Heart right ventricle (tissue), 16 donors: ENCODE results near the gene DHTKD1. TPM values are rescaled to one million over a fixed set of nuclear protein-coding genes. Genes with fewer than 3 reads are reported as not detected.

Source experiments
- ATAC-seq, 8 donors: fragments of 200-7000 bp; cut with Tn5 transposase; one replicate each; pipeline ENCODE4 v1.9.1; 2020; ENCODE audit warnings: mild to moderate bottlenecking in 8 of 8, moderate library complexity in 8 of 8, moderate number of reproducible peaks in 1 of 8
- DNase-seq, 2 donors: peaks; one replicate each; pipeline ENCODE4 v3.0.0-alpha.2; 2020
- H3K27ac ChIP-seq, 10 donors: fragments of 200-600 bp; sonication (generic) in 2 of 10; one replicate each; pipeline versions ENCODE4 v1.5.0 to v1.8.0; 2020 to 2022; ENCODE audit warnings: mild to moderate bottlenecking in 3 of 10
- H3K27me3 ChIP-seq, 7 donors: fragments of 200-600 bp; one replicate each; pipeline ENCODE4 v1.8.0; 2021 to 2022; ENCODE audit warnings: mild to moderate bottlenecking in 2 of 7
- H3K36me3 ChIP-seq, 9 donors: fragments of 200-600 bp; sonication (generic) in 1 of 9; one replicate each; pipeline versions ENCODE4 v1.5.0 to v1.8.0; 2020 to 2022; ENCODE audit warnings: mild to moderate bottlenecking in 2 of 9
- H3K4me1 ChIP-seq, 9 donors: fragments of 200-600 bp; sonication (generic) in 1 of 9; one replicate each; pipeline versions ENCODE4 v1.5.0 to v1.8.0; 2020 to 2022; ENCODE audit warnings: mild to moderate bottlenecking in 4 of 9
- H3K4me3 ChIP-seq, 10 donors: fragments of 200-600 bp; sonication (generic) in 2 of 10; one replicate each; pipeline versions ENCODE4 v1.5.0 to v1.8.0; 2020 to 2022; ENCODE audit warnings: mild to moderate bottlenecking in 7 of 10, moderate library complexity in 2 of 10
- H3K9me3 ChIP-seq, 11 donors: fragments of 200-600 bp in 10 of 11; sonication (generic) in 2 of 11; one replicate each; pipeline versions ENCODE4 v1.5.0 to v1.8.0; 2013 to 2022; ENCODE audit warnings: mild to moderate bottlenecking in 2 of 11, control low read depth in 1 of 11, moderate library complexity in 1 of 11
- WGBS, 2 donors: extraction: QIAGEN DNeasy Blood & Tissue Kit; methylation state at CpG; one replicate each; pipeline ENCODE4 v1.1.7; 2013; ENCODE audit warnings: inconsistent platforms in 1 of 2; 5-methylcytosine and 5-hydroxymethylcytosine counted together
- intact Hi-C, 10 donors: fragments of 100-400 bp; cut with DNase I; formaldehyde crosslinking; loops; one replicate each; pipeline versions ENCODE4 v1.11.1 to v1.14.2; 2022
- polyA plus RNA-seq, 2 donors: library from polyadenylated mRNA; stranded (reverse); fragments of 200-250 nt; gene quantifications; one replicate each; pipeline ENCODE4 v1.2.3, GENCODE V29; 2013
- total RNA-seq, 10 donors: library from RNA; stranded (reverse); fragmentation: NEBNext Ultra II Directional in 3 of 10; extraction: Animal tissue kit (Norgen Biotek cat#: 25700) in 3 of 10; gene quantifications; one replicate each; pipeline versions ENCODE4 v1.2.1 to v1.2.4, GENCODE V29; 2021 to 2023
- TF ChIP-seq, protein P1 (sequence below), 9 donors: fragments of 200-600 bp; sonication (generic) in 2 of 9; IDR thresholded peaks; one replicate each; pipeline versions ENCODE4 v1.5.0 to v1.8.0; 2021 to 2022; ENCODE audit warnings: antibody characterized with exemption in 9 of 9, mild to moderate bottlenecking in 5 of 9, moderate library complexity in 1 of 9
- donor health status: Arrhythmogenic right ventricular cardiomyopathy.
- donor health status: ischemic (EF 13 %, LVEDD 7.1; RV severe dilation, severe dysfunction).
- donor health status: healthy with polysubstance abuse.
- donor health status: DM: no; HTN: yes; CAD: no.
- donor health status: DM: no; HTN: no; CAD: no.
- donor health status: ischemic (EF 25% LVEDD 6.9; RV normal size, moderate dysfunction).
- donor health status: ischemic (EF 25% LVEDD 5.7; RV mildly dilated, moderate dysfunction).
- donor health status: healthy.
- donor health status: DM: yes; HTN: yes; CAD: no.
- donor health status: Ischemic cardiomyopathy.
- donor health status: ischemic (EF 35%, LVEDD 5.7; RV mildly dilated, moderate dysfunction).
- donor health status: nonischemic (EF 11% LVEDD 7.7; RV severe dilation, severe dysfunction).
- donor health status: DM: yes; HTN: yes; CAD: no.
- donor health status: PGD.
- donor health status: ischemic (EF 29% LVEDD 5.4; RV normal size, mild dysfunction).
- donor health status: nonischemic (EF 23%, LVEDD 6.1; RV moderate dilation, normal function).

The DHTKD1 gene
- total and polyA plus RNA-seq, 12 donors = 10.8 to 44.0 (median 30.7) TPM

DNA sequence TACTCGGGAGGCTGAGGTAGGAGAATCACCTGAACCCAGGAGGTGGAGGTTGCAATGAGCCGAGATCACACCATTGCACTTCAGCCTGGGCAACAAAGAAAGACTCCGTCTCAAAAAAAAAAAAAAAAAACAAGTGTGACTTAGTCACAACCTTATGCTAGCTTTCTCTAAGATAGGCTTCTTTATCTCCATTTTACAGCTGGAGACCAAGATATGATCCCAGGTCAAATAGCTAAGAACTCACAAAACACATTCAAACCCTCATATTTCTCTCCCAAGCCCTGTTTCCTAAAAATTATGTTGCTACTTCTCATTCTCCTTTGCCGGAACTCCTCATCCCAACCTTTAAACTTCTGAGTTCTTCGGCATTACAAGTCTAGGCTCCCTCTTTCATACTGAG is 13.0 kb upstream of the DHTKD1 start:
- Histone ChIP-seq H3K9me3 (no peaks in the 10 kb centered on the region), H3K4me1 (peaks cover 0 to 30% (median 0%) of the 10 kb centered on the region in 9 donors), H3K27me3 (no peaks in the 10 kb centered on the region), H3K27ac (no peak overlapping the region), H3K36me3 (no peaks in the 10 kb centered on the region), H3K4me3 (no peak overlapping the region)
- no peak for ATAC-seq
- TF ChIP-seq, protein P1, sequence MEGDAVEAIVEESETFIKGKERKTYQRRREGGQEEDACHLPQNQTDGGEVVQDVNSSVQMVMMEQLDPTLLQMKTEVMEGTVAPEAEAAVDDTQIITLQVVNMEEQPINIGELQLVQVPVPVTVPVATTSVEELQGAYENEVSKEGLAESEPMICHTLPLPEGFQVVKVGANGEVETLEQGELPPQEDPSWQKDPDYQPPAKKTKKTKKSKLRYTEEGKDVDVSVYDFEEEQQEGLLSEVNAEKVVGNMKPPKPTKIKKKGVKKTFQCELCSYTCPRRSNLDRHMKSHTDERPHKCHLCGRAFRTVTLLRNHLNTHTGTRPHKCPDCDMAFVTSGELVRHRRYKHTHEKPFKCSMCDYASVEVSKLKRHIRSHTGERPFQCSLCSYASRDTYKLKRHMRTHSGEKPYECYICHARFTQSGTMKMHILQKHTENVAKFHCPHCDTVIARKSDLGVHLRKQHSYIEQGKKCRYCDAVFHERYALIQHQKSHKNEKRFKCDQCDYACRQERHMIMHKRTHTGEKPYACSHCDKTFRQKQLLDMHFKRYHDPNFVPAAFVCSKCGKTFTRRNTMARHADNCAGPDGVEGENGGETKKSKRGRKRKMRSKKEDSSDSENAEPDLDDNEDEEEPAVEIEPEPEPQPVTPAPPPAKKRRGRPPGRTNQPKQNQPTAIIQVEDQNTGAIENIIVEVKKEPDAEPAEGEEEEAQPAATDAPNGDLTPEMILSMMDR (IDR thresholded peaks at IDR 0.05) = no peak
- intact Hi-C loops = no loop called here
- 80 to 89% methylated on average over 5 of the region's 5 CpGs for WGBS, 2 donors
- no peak for DNase-seq

DNA sequence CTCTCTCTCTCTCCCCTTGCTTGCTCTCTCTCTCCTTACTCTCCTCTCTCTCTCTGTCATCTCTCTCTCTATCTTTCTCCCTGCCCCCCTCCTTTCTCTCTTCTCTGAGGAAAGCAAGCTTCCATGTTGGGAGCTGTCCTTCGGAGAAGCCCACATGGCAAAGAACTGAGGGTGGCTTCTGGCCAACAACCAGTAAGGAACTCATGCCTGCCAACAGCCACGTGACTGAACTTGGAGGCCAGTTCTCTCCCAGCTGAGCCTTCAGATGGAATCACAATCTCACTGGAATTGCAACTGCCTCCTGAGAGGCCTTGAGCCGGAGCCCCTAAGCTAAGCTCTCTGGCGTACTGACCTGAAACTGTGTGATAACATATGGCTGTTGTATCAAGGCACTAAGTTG is 12.0 kb upstream of the DHTKD1 start:
- Histone ChIP-seq H3K4me3 (no peak overlapping the region), H3K4me1 (peaks cover 0 to 21% (median 0%) of the 10 kb centered on the region in 9 donors), H3K27ac (no peak overlapping the region), H3K36me3 (no peaks in the 10 kb centered on the region), H3K9me3 (no peaks in the 10 kb centered on the region), H3K27me3 (no peaks in the 10 kb centered on the region)
- DNase-seq (no peak), ATAC-seq (no peak)
- WGBS, 2 donors = 62 to 65% methylated on average over 4 of the region's 4 CpGs
- intact Hi-C loops = no loop called here
- TF ChIP-seq, protein P1 (IDR thresholded peaks at IDR 0.05) = no peak

DNA sequence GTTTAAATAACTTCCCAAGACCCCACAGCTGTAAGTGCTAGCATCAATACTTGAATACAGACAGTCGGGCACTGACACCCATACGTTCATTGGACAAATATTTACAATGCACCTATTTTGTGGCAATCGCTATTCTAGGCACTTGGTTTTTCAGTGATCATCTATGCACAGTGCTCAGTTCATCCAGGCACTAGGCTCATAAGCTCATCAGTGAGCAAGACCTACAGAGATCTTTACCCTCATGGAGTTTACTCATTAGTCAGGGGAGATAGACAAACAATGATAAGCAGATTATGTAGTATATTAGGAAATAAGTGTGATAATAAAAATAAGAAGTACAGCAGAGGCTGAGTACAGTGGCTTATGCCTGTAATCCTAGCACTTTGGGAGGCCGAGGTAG is 7.6 kb upstream of the DHTKD1 start:
- Histone ChIP-seq H3K27ac (no peak overlapping the region), H3K27me3 (no peaks in the 10 kb centered on the region), H3K4me1 (no peaks in the 10 kb centered on the region), H3K4me3 (no peak overlapping the region), H3K9me3 (no peaks in the 10 kb centered on the region), H3K36me3 (no peaks in the 10 kb centered on the region)
- no peak for DNase-seq
- intact Hi-C loops = no loop called here
- TF ChIP-seq, protein P1 (IDR thresholded peaks at IDR 0.05) = no peak
- WGBS, 2 donors = 80 to 91% methylated on average over 4 of the region's 4 CpGs
- no peak for ATAC-seq

DNA sequence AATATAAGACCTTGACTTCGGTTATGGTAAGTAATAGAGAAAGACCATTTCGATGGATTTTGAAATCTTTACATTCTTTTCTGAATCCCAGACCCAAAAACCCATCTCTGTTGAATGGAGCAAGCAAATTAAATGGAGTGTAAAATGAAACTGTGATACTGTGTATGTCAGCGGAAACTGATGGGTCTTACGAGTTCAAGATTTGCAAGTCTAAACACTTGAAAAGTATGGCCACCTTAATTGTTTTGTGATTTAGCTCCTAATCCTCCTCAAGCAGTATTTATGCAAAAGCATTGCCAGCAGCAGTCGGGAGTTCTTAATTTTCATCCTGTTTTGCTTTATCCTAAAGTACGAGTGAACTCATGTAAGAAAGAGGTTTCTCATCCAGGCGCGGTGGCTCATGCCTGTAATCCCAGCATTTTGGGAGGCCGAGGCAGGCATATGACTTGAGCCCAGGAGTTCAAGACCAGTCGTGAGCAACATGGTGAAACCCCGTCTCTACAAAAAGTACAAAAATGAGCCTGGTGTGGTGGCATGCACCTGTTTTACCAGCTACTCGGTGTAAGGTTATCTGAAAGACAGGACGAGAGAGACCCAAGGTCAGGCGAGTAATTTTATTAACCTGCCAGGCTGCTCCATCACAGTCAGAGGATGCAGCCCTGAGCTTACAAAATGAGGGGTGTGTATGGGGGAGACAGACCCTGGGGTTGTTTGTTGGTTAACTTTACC is 5.8 kb upstream of the DHTKD1 start:
- intact Hi-C loops = no loop called here
- WGBS, 2 donors = 70 to 72% methylated on average over 14 of the region's 14 CpGs
- no peak for ATAC-seq
- no peak for DNase-seq
- H3K27me3 ChIP-seq = no peaks in the 10 kb centered on the region
- TF ChIP-seq, protein P1 (IDR thresholded peaks at IDR 0.05) = no peak
- H3K4me3 ChIP-seq = no peak overlapping the region
- H3K36me3 ChIP-seq = no peaks in the 10 kb centered on the region
- no peaks in the 10 kb centered on the region for H3K9me3 ChIP-seq
- H3K27ac ChIP-seq = no peak overlapping the region
- H3K4me1 ChIP-seq = no peaks in the 10 kb centered on the region
